Brain microvascular endothelial cell (primary cell): ENCODE data around the gene RIMBP2.

Experiments used
- DNase-seq: peaks from one replicate; pipeline ENCODE4 v3.0.0-alpha.2; 2020
- H3K27ac ChIP-seq: fragments of 250-450 bp; sonication (Bioruptor Pico); 2 replicates; pipeline ENCODE4 v1.5.1; 2020; ENCODE audit warnings: mild to moderate bottlenecking, moderate library complexity
- H3K27me3 ChIP-seq: fragments of 250-450 bp; sonication (Bioruptor Pico); replicated peaks from 2 replicates; pipeline ENCODE4 v1.5.1; 2020; ENCODE audit warnings: mild to moderate bottlenecking
- H3K36me3 ChIP-seq: fragments of 250-450 bp; sonication (Bioruptor Pico); replicated peaks from 2 replicates; pipeline ENCODE4 v1.5.1; 2020; ENCODE audit warnings: mild to moderate bottlenecking
- H3K4me3 ChIP-seq: 2 replicates; pipeline ENCODE4 v1.5.1; 2011; ENCODE audit warnings: low read depth, mild to moderate bottlenecking, control low read depth, low read length, moderate library complexity
- in situ Hi-C: cut with HindIII; loops from 2 replicates; pipeline ENCODE4 v1.10.0; 2017; ENCODE audit warnings: low sequenced_read_pairs, low pct_ligation_motif_present
- TF ChIP-seq, protein P1 (sequence below): IDR thresholded peaks from 2 replicates; pipeline ENCODE4 v1.5.1; 2011; ENCODE audit warnings: low read depth, mild to moderate bottlenecking, moderate library complexity, low read length, control low read depth, inconsistent platforms; ENCODE audit errors: missing control alignments

RIMBP2 gene

DNA sequence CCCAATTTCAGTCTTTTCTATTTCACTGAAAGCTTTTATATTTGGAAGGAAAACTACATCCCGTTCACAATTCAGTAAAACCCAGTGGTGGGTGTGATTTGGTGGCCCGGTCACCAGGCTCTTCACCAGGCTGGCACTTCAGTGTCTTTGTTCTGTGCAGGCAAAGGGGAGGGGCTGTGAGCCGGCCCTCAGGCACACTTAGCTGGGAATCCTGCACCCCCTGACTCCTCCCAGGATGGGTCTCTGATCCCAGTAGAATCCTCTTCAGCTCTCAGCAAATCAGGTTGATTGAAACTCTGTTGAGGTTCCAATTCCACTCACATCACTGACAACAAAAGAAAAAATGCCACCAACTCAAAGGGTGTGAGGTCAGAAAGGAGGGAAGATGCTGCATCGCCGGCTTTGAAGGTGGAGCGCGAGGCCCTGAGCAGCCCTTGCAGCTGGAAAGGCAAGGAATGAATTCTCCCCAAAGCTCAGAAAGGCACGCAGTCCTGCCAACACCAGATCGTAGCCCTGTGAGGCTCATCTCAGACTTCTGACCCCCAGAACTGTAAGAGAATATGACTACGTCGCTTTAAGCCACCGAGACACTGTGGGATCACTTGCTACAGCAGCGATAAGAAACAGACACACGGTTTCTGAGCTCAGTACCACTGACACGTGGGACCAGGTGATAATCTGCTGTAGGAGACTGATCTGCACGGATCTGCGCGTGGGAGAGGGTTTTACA lies 211.8 kb downstream of the RIMBP2 start:
- Histone ChIP-seq H3K27ac (no peak overlapping the region), H3K36me3 (no peaks in the 10 kb centered on the region), H3K27me3 (no peaks in the 10 kb centered on the region), H3K4me3 (no peak overlapping the region)
- TF ChIP-seq, protein P1, sequence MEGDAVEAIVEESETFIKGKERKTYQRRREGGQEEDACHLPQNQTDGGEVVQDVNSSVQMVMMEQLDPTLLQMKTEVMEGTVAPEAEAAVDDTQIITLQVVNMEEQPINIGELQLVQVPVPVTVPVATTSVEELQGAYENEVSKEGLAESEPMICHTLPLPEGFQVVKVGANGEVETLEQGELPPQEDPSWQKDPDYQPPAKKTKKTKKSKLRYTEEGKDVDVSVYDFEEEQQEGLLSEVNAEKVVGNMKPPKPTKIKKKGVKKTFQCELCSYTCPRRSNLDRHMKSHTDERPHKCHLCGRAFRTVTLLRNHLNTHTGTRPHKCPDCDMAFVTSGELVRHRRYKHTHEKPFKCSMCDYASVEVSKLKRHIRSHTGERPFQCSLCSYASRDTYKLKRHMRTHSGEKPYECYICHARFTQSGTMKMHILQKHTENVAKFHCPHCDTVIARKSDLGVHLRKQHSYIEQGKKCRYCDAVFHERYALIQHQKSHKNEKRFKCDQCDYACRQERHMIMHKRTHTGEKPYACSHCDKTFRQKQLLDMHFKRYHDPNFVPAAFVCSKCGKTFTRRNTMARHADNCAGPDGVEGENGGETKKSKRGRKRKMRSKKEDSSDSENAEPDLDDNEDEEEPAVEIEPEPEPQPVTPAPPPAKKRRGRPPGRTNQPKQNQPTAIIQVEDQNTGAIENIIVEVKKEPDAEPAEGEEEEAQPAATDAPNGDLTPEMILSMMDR: no peak
- no peak for DNase-seq
- in situ Hi-C loops: no loop called here

DNA sequence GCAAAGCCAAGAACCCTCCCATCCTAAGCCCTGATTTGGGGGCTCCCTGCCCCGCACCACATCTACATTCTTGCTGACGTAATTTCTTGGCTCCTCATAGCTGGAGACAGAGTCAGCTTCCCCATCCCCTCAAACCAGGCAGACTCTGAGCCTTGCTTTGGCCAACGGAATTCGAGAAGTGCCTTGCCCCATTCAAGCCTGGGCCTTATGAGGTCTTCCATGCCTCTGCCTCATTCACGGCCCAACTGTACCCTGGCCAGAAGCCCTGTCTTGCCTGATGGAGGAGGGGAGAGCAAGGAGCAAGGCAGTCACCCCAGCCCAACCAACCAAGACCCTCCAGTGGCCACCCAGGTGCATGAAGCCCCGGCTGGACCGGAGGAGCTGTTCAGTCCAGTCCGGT lies 214.3 kb downstream of the RIMBP2 start:
- Histone ChIP-seq H3K4me3 (no peak overlapping the region), H3K27ac (no peak overlapping the region), H3K27me3 (no peaks in the 10 kb centered on the region), H3K36me3 (no peaks in the 10 kb centered on the region)
- TF ChIP-seq, protein P1: no peak
- in situ Hi-C loops: no loop called here
- no peak for DNase-seq

DNA sequence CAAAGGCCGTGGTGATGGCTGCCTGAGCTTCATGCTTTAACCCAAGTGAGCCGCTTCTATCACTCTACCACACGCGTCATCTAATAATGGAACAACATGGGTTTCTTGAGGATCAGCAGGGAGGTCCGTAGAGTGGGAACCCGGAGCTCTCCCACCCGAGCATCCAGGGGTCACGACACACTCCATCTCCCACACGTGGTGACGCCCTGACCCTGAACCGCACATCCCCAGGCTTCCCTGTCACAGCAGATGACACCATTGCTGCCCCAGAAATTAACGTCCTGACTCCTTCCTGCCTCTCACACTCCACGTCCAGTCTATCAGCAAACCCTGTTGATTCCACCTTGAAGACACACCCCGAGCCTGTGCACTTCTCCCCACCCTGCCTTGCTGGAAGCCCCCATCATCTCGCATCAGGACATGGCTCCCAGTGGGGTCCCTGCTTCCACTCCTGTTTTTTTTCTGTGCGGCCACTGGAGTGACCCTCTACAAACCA lies 215.2 kb downstream of the RIMBP2 start:
- H3K4me3 ChIP-seq: no peak overlapping the region
- H3K27ac ChIP-seq: no peak overlapping the region
- TF ChIP-seq, protein P1: no peak
- no peak for DNase-seq
- in situ Hi-C loops: no loop called here
- H3K27me3 ChIP-seq: no peaks in the 10 kb centered on the region
- no peaks in the 10 kb centered on the region for H3K36me3 ChIP-seq

DNA sequence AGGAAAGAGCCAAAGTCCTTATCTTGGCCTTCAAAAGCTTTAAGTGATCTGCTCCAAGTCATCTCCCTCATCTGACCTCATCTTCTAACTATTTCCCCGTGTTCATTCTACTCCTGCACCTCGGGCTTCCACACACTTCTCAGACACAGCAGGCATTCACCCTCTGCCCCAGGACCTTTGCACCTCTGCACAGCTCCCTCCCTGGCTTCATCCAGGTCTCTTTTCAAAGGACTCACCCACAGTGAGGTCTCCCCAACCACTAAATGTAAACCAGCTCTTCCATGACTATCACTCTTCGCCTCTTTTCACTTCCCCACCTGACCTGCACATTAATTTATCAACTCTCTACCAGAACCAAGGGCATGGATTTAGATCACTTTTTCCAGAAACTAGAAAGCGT lies 216.6 kb downstream of the RIMBP2 start:
- Histone ChIP-seq H3K36me3 (no peaks in the 10 kb centered on the region), H3K27ac (no peak overlapping the region), H3K4me3 (no peak overlapping the region), H3K27me3 (no peaks in the 10 kb centered on the region)
- in situ Hi-C loops: no loop called here
- TF ChIP-seq, protein P1: no peak
- no peak for DNase-seq

DNA sequence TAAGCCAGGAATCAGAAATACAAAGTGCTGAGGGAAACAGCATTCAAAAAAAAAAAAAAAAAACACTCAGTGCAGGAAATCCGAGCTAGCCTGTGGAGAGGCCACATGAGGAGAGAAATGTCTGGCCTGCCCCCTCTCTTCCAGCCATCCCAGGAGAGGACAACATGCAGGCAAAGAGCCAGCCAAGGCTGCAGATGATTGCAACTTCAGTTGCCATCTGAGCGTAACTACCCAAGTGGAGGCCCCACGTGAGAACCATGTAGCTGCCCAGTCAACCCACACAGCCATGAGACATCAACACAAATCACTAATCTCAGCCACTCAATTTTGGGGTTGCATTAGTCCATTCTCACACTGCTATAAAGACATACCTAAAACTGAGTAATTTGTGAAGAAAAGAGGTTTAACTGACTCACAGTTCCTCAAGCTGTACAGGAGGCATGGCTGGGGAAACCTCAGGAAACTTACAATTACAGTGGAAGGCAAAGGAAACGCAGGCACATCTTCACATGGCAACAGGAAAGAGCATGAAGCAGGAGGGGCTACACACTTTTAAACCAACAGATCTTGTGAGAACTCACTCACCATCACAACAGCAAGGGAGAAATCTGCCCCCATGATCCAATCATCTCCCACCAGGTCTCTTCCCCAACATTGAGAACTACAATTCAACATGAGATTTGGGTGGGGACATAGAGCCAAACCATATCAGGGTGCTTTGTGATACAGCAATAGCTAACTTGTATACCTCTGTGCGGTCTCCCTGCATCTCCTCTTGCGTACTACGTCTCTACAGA lies 217.3 kb downstream of the RIMBP2 start:
- no peak overlapping the region for H3K4me3 ChIP-seq
- no peak overlapping the region for H3K27ac ChIP-seq
- TF ChIP-seq, protein P1: no peak
- H3K36me3 ChIP-seq: no peaks in the 10 kb centered on the region
- H3K27me3 ChIP-seq: no peaks in the 10 kb centered on the region
- no peak for DNase-seq
- in situ Hi-C loops: no loop called here
